ENCODE data around the gene SYNGR4. TPM values are rescaled to one million over a fixed set of nuclear protein-coding genes. Genes with fewer than 3 reads are reported as not detected.
"Not testable (repeated sequence)": the region's sequence is repeated elsewhere in the genome, so short reads cannot be mapped to it uniquely, and the experiment has no call there.

SYNGR4 gene
- total RNA-seq, 2 experiments from 2014 or later: not detected

GRCh38 chr19:48365602-48366001 is 1.4 kb downstream of the SYNGR4 start:
- CTCF ChIA-PET: interaction anchor here (0.7 kb wide), 1 partner anchor 26 kb away, joined by 3 read pairs; the partner anchor contains the start of gene KDELR1
- H3K27me3 Mint-ChIP-seq: no peaks in the 10 kb centered on the region
- peaks cover 1% of the 10 kb centered on the region for H3K36me3 Mint-ChIP-seq
- no peak for ATAC-seq
- peak overlapping the region; percentile 24 for H3K27ac Mint-ChIP-seq
- DNase-seq: no peak
- peaks cover 16% of the 10 kb centered on the region for H3K4me1 Mint-ChIP-seq
- no peak overlapping the region for H3K4me3 Mint-ChIP-seq
- no peaks in the 10 kb centered on the region for H3K9me3 Mint-ChIP-seq (ENCODE audit: low read depth)

GRCh38 chr19:48367855-48368254 is 3.7 kb downstream of the SYNGR4 start:
- no peak overlapping the region for H3K4me3 Mint-ChIP-seq
- H3K27me3 Mint-ChIP-seq: no peaks in the 10 kb centered on the region
- H3K4me1 Mint-ChIP-seq: peaks cover 10% of the 10 kb centered on the region
- CTCF ChIA-PET: interaction anchor here (0.6 kb wide), 1 partner anchor 23 kb away, joined by 3 read pairs; the partner anchor contains the start of gene KDELR1
- H3K27ac Mint-ChIP-seq: no peak overlapping the region
- no peaks in the 10 kb centered on the region for H3K36me3 Mint-ChIP-seq
- H3K9me3 Mint-ChIP-seq (ENCODE audit: low read depth): no peaks in the 10 kb centered on the region
- ATAC-seq (no peak), DNase-seq (no peak)

DNA sequence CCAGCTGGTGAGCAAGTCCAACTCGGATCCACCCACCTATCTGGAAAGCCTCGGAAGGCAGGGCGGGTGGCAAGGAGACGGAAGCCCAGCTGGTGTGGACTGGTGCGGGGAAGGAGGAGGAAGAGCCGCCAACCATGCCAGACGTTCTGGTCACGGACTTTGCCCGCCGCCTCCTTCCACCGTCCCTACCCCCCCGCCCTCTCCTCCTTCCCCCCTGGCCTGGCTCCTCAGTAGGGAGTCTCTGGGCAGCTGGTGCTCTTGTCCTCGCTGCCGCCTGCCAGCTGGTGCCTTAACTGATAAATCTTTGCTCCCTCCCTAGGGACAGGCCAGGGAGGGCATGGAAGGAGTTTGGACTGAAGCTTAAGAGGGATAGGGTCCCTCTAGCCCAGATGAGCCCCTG is 4.8 kb downstream of the SYNGR4 start:
- Mint-ChIP-seq H3K4me1 (peaks cover 7% of the 10 kb centered on the region), H3K9me3 (ENCODE audit: low read depth) (no peaks in the 10 kb centered on the region), H3K27ac (no peak overlapping the region), H3K36me3 (no peaks in the 10 kb centered on the region), H3K27me3 (no peaks in the 10 kb centered on the region), H3K4me3 (no peak overlapping the region)
- no peak for DNase-seq
- CTCF ChIA-PET: no interaction called here
- ATAC-seq: no peak

DNA sequence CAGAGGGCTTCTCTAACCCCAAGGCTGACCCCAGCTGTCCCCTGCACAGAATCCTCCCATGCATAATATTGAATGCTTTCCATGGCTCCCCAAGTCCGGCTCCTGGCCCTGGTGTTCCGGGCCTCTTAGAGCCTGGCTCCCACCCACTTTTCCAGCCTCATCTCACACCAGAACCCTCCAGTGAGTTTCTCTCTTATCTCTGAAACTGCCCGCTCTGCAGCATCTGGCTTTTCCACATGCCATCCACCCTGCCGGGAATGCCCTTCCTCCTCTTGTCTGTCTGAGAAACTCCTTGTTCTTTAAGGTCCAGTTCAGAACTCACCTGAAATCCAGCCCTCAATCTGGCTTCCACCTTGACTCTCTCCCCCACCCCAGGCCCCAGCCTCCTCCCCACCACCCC is 6.8 kb downstream of the SYNGR4 start:
- CTCF ChIA-PET: interaction anchor here (0.6 to 1.1 kb wide), 2 partner anchors 20 to 32 kb away, joined by 3 to 10 read pairs; partner anchors contain the start of gene KDELR1
- no peak overlapping the region for H3K4me3 Mint-ChIP-seq
- no peaks in the 10 kb centered on the region for H3K9me3 Mint-ChIP-seq (ENCODE audit: low read depth)
- ATAC-seq: no peak
- no peaks in the 10 kb centered on the region for H3K4me1 Mint-ChIP-seq
- no peaks in the 10 kb centered on the region for H3K36me3 Mint-ChIP-seq
- no peak overlapping the region for H3K27ac Mint-ChIP-seq
- DNase-seq: no peak
- no peaks in the 10 kb centered on the region for H3K27me3 Mint-ChIP-seq

DNA sequence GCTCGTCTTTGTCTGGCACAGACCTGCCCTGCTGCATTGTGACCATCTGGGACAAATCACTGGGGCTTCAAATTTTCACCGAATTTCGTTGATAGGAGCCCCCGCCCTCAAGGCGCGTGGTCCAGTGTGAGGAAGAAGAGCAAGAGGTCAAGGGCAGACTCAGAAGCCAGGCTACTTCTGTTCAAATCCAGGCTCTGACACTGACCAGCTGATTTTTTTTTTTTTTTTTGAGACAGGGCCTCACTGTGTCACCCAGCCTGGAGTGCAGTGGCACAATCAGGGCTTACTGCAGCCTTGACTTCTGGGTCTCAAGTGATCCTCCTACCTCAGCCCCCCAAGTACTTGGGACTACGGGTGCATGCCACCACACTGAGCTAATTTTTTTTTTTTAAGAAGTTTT is 7.2 kb downstream of the SYNGR4 start:
- Mint-ChIP-seq H3K4me1 (no peaks in the 10 kb centered on the region), H3K9me3 (ENCODE audit: low read depth) (no peaks in the 10 kb centered on the region), H3K27ac (no peak overlapping the region), H3K4me3 (no peak overlapping the region), H3K27me3 (no peaks in the 10 kb centered on the region), H3K36me3 (no peaks in the 10 kb centered on the region)
- CTCF ChIA-PET: interaction anchor here (0.6 to 1.1 kb wide), 2 partner anchors 20 to 33 kb away, joined by 3 to 10 read pairs; partner anchors contain the start of gene KDELR1
- DNase-seq (no peak), ATAC-seq (no peak)

DNA sequence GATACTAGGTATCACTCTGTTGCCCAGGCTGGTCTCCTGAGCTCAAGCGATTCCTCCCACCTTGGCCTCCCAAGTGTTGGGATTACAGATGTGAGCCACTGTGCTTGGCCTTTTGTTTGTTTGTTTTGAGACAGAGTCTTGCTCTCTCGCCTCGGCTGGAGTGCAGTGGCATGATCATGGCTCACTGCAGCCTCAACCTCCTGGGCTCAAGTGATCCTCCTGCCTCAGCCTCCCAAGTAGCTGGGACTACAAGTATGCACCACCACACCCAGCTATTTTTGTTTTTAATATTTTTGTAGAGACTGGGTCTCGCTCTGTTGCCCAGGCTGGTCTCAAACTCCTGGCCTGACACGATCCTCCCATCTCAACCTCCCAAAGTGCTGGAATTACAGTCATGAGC is 7.6 kb downstream of the SYNGR4 start:
- not testable (repeated sequence) for H3K27ac Mint-ChIP-seq; DNase-seq; H3K27me3 Mint-ChIP-seq; H3K36me3 Mint-ChIP-seq; H3K9me3 Mint-ChIP-seq (ENCODE audit: low read depth); H3K4me1 Mint-ChIP-seq; H3K4me3 Mint-ChIP-seq; ATAC-seq
- CTCF ChIA-PET: interaction anchor here (1.1 kb wide), 1 partner anchor 19 kb away, joined by 10 read pairs; the partner anchor contains the start of gene KDELR1

GRCh38 chr19:48372904-48373303 is 8.7 kb downstream of the SYNGR4 start:
- H3K4me1 Mint-ChIP-seq: no peaks in the 10 kb centered on the region
- ATAC-seq: no peak
- H3K27ac Mint-ChIP-seq: no peak overlapping the region
- no peaks in the 10 kb centered on the region for H3K36me3 Mint-ChIP-seq
- DNase-seq: no peak
- H3K9me3 Mint-ChIP-seq (ENCODE audit: low read depth): no peaks in the 10 kb centered on the region
- CTCF ChIA-PET: interaction anchor here (1.5 kb wide), 1 partner anchor 18 kb away, joined by 13 read pairs; the partner anchor contains the start of gene KDELR1
- H3K4me3 Mint-ChIP-seq: no peak overlapping the region
- H3K27me3 Mint-ChIP-seq: no peaks in the 10 kb centered on the region

DNA sequence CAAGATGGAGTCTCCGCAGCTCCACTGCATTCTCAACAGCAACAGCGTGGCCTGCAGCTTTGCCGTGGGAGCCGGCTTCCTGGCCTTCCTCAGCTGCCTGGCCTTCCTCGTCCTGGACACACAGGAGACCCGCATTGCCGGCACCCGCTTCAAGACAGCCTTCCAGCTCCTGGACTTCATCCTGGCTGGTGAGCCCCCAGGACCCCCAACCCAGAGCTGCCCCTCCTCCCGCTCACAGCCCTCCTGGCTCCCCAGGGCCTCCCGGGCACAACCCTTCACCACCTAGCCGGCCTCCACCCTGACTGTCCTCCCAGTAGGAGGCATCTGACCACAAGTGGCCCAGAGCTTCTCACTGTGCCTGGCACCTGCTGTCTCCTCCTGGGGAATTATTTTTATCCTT is 9.4 kb downstream of the SYNGR4 start:
- DNase-seq: no peak
- no peak for ATAC-seq
- Mint-ChIP-seq H3K4me1 (no peaks in the 10 kb centered on the region), H3K9me3 (ENCODE audit: low read depth) (no peaks in the 10 kb centered on the region), H3K27ac (no peak overlapping the region), H3K36me3 (no peaks in the 10 kb centered on the region), H3K4me3 (no peak overlapping the region), H3K27me3 (no peaks in the 10 kb centered on the region)
- CTCF ChIA-PET: interaction anchor here (0.8 to 1.5 kb wide), 3 partner anchors 10 to 37 kb away, joined by 3 to 13 read pairs (median 3); partner anchors contain the start of genes KDELR1, SYNGR4 and TMEM143

GRCh38 chr19:48378194-48378570 is 14.0 kb downstream of the SYNGR4 start:
- Mint-ChIP-seq H3K4me3 (no peak overlapping the region), H3K9me3 (ENCODE audit: low read depth) (no peaks in the 10 kb centered on the region), H3K4me1 (peaks cover 2% of the 10 kb centered on the region), H3K36me3 (peaks cover 5% of the 10 kb centered on the region), H3K27me3 (no peaks in the 10 kb centered on the region), H3K27ac (no peak overlapping the region)
- ATAC-seq (no peak), DNase-seq (no peak)
- CTCF ChIA-PET: interaction anchor here (1.9 kb wide), 1 partner anchor 13 kb away, joined by 6 read pairs; the partner anchor contains the start of gene KDELR1

GRCh38 chr19:48379058-48379457 is 14.9 kb downstream of the SYNGR4 start:
- H3K27ac Mint-ChIP-seq: no peak overlapping the region
- ATAC-seq: peak; percentile 30
- H3K4me1 Mint-ChIP-seq: peaks cover 2% of the 10 kb centered on the region
- H3K4me3 Mint-ChIP-seq: no peak overlapping the region
- no peaks in the 10 kb centered on the region for H3K27me3 Mint-ChIP-seq
- no peaks in the 10 kb centered on the region for H3K9me3 Mint-ChIP-seq (ENCODE audit: low read depth)
- DNase-seq: no peak
- peaks cover 7% of the 10 kb centered on the region for H3K36me3 Mint-ChIP-seq
- CTCF ChIA-PET: interaction anchor here (1.9 kb wide), 1 partner anchor 12 kb away, joined by 6 read pairs; the partner anchor contains the start of gene KDELR1

GRCh38 chr19:48381178-48381950 is 17.2 kb downstream of the SYNGR4 start:
- peak overlapping the region; percentile 14 for H3K27ac Mint-ChIP-seq

GRCh38 chr19:48382286-48382685 is 18.1 kb downstream of the SYNGR4 start:
- CTCF ChIA-PET: interaction anchor here (0.7 to 2.4 kb wide), 2 partner anchors 9 to 65 kb away, joined by 3 to 9 read pairs; partner anchors contain the start of gene KDELR1
- H3K9me3 Mint-ChIP-seq (ENCODE audit: low read depth): no peaks in the 10 kb centered on the region
- H3K4me1 Mint-ChIP-seq: peaks cover 2% of the 10 kb centered on the region
- H3K4me3 Mint-ChIP-seq: no peak overlapping the region
- ATAC-seq (no peak), DNase-seq (no peak)
- no peak overlapping the region for H3K27ac Mint-ChIP-seq
- no peaks in the 10 kb centered on the region for H3K27me3 Mint-ChIP-seq
- H3K36me3 Mint-ChIP-seq: peaks cover 23% of the 10 kb centered on the region

More at GRCh38 chr19:48381178-48381950, 17.2 kb downstream of the SYNGR4 start:
- Mint-ChIP-seq H3K27me3 (no peaks in the 10 kb centered on the region), H3K4me3 (no peak overlapping the region), H3K36me3 (peaks cover 19% of the 10 kb centered on the region), H3K9me3 (ENCODE audit: low read depth) (no peaks in the 10 kb centered on the region), H3K4me1 (peaks cover 2% of the 10 kb centered on the region)
- DNase-seq (no peak), ATAC-seq (no peak)
- CTCF ChIA-PET: interaction anchor here (0.7 to 2.4 kb wide), 2 partner anchors 10 to 66 kb away, joined by 3 to 9 read pairs; partner anchors contain the start of gene KDELR1

DNA sequence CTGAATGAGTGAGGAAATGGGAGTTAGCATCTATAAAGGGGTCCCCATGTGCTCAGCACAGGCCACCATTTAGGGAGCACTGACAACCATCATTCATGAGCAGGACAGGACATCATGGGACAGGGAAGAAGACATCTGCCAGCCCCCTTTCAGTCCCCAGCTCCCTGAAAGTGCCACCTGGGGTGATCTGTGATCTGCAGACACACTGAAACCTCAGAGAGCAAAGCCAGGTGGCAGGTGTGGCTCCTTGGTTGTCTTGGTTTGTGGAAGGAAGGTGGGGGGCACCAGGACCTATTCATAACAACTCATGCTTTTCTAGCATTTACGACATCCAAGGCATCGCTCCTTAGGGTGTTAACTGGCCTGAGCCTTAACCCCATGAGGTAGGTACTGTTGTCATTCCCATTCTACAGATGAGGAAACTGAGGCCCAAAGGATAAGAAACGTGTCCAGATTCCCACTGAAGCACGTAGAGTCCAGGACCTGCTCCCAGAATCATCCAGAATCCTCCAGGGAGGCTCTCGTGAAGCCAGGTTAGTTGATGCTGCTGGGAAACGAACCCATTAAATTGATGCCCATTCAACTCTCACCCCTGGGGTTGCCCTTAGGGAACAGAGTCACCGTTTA is 21.4 kb downstream of the SYNGR4 start:
- no peak for ATAC-seq
- Mint-ChIP-seq H3K27ac (no peak overlapping the region), H3K27me3 (no peaks in the 10 kb centered on the region), H3K9me3 (ENCODE audit: low read depth) (no peaks in the 10 kb centered on the region), H3K36me3 (peaks cover 35% of the 10 kb centered on the region), H3K4me3 (no peak overlapping the region), H3K4me1 (peaks cover 13% of the 10 kb centered on the region)
- CTCF ChIA-PET: no interaction called here
- DNase-seq: no peak
